Subcutaneous adipose tissue (tissue), 4 donors: Measurements from ENCODE around the gene PEX5L. TPM values are rescaled to one million over a fixed set of nuclear protein-coding genes. Genes with fewer than 3 reads are reported as not detected.

Experiments used
- CTCF ChIP-seq: fragments of 450-650 bp; IDR thresholded peaks from one replicate; pipeline ENCODE4 v1.5.1; 2016; ENCODE audit warnings: low read depth, mild to moderate bottlenecking, control low read depth, antibody characterized with exemption, moderate library complexity
- total RNA-seq, 4 donors: library from RNA; depleted of rRNA; stranded (reverse); fragments of >200 nt; gene quantifications; one replicate each; pipeline ENCODE4 v1.1.0, GENCODE V29; 2016

PEX5L gene
- total RNA-seq, 4 donors from 2014 or later, result under 0.01 to 0.34 TPM; not detected in 2

DNA sequence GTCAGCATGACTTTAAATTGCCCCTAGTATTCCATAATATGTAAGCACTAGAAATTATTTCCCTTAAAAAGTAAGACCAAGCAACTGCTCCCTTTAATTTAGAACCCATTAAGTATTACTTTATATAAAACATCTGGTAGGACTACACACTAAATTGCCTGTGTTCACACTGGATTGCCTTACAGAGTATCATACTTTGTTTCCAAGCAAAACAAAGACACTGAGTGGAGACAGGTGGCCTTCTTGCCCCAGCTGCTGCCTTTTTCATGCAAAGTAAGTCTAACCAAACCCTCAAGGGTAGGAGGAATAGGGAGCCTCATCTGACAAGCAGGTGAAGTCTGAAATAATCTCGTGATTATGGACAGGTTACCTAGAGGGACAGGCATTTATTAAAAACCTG is 87.3 kb downstream of the PEX5L start:
- TF ChIP-seq CTCF, result no peak

- TF ChIP-seq CTCF, result no peak
Observed at GRCh38 chr3:179948740-179949139, 88.0 kb downstream of the PEX5L start.

DNA sequence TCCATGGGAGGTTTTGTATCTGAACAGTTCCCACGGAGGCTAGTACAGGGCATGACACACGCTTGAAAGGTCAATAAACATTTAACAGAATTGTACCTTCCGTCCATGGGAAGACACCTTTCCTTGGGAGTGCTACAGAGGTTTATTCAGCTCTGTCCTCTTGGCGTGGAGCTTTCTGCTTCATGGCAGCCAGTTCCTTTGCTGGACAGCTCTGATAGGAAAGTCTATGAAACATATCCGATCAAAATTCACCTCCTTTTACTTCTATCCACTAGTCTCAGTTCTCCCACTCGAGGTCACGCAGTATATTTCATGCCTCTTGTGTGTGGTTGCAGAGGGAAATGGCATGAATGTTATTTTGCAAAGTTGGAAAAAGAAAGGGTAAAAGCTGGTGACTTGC is 91.2 kb downstream of the PEX5L start:
- no peak for TF ChIP-seq CTCF

DNA sequence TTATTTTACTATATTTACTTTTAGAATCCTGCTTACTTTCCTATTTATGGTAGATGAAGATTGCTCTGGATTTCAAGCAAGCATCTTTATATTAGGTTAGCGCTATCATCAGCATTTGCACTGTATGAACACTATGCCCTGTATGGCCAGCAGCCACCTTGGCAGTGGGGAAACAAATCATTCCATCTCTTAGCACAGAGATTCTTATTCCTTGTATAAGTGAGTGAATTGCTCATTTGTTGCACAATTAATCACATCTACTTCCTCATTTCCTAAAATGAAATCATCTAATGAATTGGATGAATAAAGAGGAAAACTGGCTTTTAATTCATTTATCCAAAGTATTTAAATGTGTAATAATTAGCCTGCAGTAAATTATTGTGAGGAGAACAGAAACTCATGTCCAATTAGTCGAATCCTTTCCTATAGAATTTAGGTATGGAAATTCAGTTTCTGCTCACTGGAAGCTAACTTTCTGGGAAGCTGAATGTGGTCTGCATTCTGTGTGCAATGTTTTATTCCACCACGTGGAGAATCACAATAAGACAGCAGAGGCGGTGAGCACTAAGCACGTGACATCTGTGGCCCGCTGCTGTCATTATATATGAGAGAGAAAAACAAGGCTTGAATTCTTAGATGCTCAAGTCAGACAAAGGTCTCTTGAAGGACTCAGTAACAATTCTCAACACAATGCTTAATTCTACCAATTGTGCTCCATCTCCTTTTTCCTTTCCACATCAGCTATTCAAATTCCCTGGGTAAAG is 93.4 kb downstream of the PEX5L start:
- TF ChIP-seq CTCF, result no peak

DNA sequence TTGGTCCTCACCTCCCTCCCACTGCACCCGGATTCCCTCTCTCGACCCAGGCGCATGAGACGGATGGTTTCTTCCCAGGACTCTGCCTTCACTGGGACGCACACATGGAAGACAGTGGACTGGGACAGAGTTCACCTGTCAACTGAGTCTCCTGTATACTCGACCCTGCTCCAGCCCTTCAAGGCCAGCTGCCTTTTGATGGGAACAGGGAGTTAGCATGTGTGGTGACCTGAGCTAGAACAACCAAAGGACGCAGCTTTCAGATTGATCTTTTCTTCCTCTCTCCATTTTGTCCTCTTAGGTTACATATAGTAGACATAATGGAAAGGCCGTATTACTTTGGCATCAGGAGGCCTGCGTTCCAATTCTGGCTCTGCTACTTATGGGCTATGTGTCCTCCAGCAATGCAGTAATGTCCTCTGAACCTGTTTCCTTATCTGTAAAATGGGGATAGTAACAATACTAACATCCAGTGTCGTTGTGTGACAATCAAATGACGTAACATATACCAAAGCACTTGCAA is 94.1 kb downstream of the PEX5L start:
- no peak for TF ChIP-seq CTCF

GRCh38 chr3:179935710-179936109 is 101.0 kb downstream of the PEX5L start:
- TF ChIP-seq CTCF, result no peak

DNA sequence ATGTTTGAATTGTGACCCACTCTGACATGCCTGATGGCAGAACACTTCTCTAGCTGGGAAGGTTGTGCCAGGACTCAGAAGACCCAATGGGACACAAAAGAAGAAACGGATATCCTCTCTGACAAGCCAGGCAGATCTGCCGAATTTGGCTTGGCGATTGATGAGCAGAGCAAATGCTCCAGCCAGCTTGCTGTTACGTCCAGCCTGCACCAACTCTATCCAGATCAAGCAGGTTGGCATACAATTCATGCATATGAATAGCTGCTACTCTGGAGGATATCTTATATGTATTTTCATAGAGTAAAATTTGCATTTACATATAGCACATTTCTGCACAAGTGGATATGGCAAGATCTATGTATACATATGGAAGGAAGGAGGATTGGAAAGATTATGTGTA is 102.8 kb downstream of the PEX5L start:
- no peak for TF ChIP-seq CTCF
